Cardiac muscle cell (in vitro differentiated cells and primary cell): ENCODE measurements around the gene KRTAP9-7. TPM values are rescaled to one million over a fixed set of nuclear protein-coding genes. Genes with fewer than 3 reads are reported as not detected.

ENCODE experiments used
- DNase-seq, 2 donors: peaks; one replicate each; pipeline versions ENCODE4 v3.0.0 to v3.0.0-alpha.2; 2010 to 2017; ENCODE audit warnings: low read depth in 1 of 2, low spot score in 1 of 2
- H3K27ac ChIP-seq: fragments of 200-600 bp; sonication (generic); 2 replicates; pipeline ENCODE4 v1.5.1; 2016
- H3K27me3 ChIP-seq: fragments of 200-600 bp; sonication (generic); 2 replicates; pipeline ENCODE4 v1.6.0; 2016; ENCODE audit warnings: control low read depth
- H3K36me3 ChIP-seq: fragments of 200-600 bp; sonication (generic); 2 replicates; pipeline ENCODE4 v1.5.1; 2016; ENCODE audit warnings: control low read depth
- H3K4me1 ChIP-seq: fragments of 200-600 bp; sonication (generic); 2 replicates; pipeline ENCODE4 v1.8.1; 2017; ENCODE audit warnings: low read depth, mild to moderate bottlenecking, mixed run types
- H3K4me3 ChIP-seq: fragments of 200-600 bp; sonication (generic); 2 replicates; pipeline ENCODE4 v1.5.1; 2016; ENCODE audit warnings: mild to moderate bottlenecking
- H3K9me3 ChIP-seq: fragments of 200-600 bp; sonication (generic); 2 replicates; pipeline ENCODE4 v1.5.1; 2017; ENCODE audit warnings: low read depth, mild to moderate bottlenecking, control low read depth
- polyA plus RNA-seq: library from polyadenylated mRNA; unstranded; fragments of >200 nt; fragmentation: Nextera tagmentation; extraction: Ambion mirVana; gene quantifications from 2 replicates; pipeline ENCODE4 v1.2.1, GENCODE V29; 2016
- total RNA-seq: library from RNA; depleted of rRNA; stranded (reverse); fragments of >200 nt; gene quantifications from 2 replicates; pipeline ENCODE4 v1.2.3, GENCODE V29; 2016
- TF ChIP-seq, protein P1 (sequence below): IDR thresholded peaks from 2 replicates; pipeline ENCODE4 v1.5.1; 2012; ENCODE audit warnings: low read depth, mild to moderate bottlenecking, low read length

Gene KRTAP9-7
- total and polyA plus RNA-seq, 2 experiments from 2014 or later, result not detected

DNA sequence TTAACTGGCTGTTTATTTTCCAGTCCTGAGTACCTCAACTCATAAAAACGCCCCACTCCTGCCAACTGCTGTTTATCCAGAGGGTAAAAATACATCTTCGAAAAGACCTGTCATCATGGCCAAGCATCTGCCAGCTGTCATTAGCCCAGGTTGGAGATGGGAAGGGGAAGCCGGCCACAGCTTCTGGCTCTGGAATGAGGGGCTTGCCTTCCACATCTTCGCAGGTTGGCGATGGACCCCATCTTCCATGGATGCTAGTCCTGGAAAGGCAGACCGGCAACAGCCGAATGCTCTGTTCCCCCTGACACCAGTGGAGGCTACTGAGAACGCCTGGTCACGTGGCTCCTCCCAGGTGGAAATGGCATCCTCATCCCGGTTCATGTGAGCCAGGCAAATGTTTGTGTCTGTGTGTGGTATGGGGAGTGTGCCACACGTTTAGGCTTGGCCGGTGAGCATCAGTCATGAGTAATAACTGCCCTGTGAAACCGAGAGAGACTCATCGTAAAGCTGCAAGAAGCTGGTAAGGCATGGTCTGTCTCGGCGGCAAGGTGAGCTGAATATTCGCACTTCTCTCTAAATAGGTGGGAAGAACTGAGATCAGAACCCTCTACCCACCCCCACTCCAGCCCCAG lies 40.4 kb downstream of the KRTAP9-7 start:
- Histone ChIP-seq H3K27ac (no peak overlapping the region), H3K36me3 (no peaks in the 10 kb centered on the region), H3K4me1 (no peaks in the 10 kb centered on the region), H3K27me3 (peaks cover 19% of the 10 kb centered on the region), H3K9me3 (no peaks in the 10 kb centered on the region), H3K4me3 (no peak overlapping the region)
- no peak for DNase-seq
- TF ChIP-seq, protein P1, sequence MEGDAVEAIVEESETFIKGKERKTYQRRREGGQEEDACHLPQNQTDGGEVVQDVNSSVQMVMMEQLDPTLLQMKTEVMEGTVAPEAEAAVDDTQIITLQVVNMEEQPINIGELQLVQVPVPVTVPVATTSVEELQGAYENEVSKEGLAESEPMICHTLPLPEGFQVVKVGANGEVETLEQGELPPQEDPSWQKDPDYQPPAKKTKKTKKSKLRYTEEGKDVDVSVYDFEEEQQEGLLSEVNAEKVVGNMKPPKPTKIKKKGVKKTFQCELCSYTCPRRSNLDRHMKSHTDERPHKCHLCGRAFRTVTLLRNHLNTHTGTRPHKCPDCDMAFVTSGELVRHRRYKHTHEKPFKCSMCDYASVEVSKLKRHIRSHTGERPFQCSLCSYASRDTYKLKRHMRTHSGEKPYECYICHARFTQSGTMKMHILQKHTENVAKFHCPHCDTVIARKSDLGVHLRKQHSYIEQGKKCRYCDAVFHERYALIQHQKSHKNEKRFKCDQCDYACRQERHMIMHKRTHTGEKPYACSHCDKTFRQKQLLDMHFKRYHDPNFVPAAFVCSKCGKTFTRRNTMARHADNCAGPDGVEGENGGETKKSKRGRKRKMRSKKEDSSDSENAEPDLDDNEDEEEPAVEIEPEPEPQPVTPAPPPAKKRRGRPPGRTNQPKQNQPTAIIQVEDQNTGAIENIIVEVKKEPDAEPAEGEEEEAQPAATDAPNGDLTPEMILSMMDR, result no peak

DNA sequence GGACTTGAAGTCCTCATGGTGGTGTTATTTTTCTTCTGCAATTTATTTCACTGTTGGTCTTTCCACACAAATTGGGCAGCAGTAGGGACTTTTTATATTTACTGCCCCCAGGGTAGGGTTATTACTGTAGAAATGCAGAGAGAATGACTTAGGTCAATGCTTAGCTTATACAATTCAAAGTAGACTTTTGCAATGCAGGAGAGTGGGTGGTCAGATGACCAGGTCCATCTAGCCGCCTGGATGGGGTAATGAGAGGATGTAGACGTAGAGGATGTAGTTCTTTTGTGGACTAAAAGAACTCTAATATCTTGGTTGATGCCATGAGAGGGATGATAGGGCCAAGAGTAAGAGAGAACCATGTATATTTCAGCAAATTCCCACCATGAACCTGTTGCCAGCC lies 42.7 kb downstream of the KRTAP9-7 start:
- DNase-seq, result no peak
- Histone ChIP-seq H3K36me3 (no peaks in the 10 kb centered on the region), H3K4me1 (no peaks in the 10 kb centered on the region), H3K9me3 (no peaks in the 10 kb centered on the region), H3K4me3 (no peak overlapping the region), H3K27me3 (peaks cover 13% of the 10 kb centered on the region), H3K27ac (no peak overlapping the region)
- TF ChIP-seq, protein P1, result no peak

DNA sequence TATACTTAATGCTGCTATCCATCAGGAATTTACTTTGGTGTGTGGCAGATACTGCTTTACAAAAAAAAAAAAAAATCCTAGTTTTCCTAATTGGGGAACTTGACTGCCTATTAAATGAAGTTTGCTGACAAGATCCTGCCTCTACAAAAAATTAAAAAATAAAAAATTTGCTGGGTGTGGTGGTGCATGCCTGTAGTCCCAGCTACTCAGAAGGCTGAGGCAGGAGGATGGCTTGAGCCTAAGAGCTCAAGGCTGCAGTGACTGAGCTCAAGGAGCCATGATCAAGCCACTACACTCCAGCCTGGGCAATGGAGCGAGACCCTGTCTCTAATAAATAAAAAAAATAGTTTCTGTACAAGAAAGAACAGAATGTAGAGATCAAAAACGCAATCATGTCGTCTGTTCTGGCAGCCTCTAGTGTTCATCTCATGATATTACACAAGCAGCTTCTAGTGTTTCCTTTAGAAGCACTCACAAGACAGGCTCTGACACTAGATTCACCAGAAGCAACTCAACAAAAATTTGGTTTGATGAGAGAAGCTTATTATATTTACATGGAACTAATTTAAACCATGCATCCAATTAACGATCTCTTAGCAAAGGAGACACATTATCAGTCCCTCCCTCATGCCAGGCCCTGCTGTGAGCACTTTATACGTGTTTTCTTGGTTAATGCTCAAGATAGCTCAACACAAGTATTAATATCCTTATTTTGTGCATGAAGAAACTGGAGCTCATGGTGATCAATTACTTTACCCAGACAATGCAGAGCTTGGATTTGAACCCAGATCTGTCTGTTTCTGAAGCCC lies 46.8 kb downstream of the KRTAP9-7 start:
- no peak overlapping the region for H3K4me3 ChIP-seq
- no peaks in the 10 kb centered on the region for H3K27me3 ChIP-seq
- H3K27ac ChIP-seq, result no peak overlapping the region
- TF ChIP-seq, protein P1, result peak; percentile 84
- peak; percentile 42 to 67 for DNase-seq
- H3K4me1 ChIP-seq, result no peaks in the 10 kb centered on the region
- H3K36me3 ChIP-seq, result no peaks in the 10 kb centered on the region
- no peaks in the 10 kb centered on the region for H3K9me3 ChIP-seq

DNA sequence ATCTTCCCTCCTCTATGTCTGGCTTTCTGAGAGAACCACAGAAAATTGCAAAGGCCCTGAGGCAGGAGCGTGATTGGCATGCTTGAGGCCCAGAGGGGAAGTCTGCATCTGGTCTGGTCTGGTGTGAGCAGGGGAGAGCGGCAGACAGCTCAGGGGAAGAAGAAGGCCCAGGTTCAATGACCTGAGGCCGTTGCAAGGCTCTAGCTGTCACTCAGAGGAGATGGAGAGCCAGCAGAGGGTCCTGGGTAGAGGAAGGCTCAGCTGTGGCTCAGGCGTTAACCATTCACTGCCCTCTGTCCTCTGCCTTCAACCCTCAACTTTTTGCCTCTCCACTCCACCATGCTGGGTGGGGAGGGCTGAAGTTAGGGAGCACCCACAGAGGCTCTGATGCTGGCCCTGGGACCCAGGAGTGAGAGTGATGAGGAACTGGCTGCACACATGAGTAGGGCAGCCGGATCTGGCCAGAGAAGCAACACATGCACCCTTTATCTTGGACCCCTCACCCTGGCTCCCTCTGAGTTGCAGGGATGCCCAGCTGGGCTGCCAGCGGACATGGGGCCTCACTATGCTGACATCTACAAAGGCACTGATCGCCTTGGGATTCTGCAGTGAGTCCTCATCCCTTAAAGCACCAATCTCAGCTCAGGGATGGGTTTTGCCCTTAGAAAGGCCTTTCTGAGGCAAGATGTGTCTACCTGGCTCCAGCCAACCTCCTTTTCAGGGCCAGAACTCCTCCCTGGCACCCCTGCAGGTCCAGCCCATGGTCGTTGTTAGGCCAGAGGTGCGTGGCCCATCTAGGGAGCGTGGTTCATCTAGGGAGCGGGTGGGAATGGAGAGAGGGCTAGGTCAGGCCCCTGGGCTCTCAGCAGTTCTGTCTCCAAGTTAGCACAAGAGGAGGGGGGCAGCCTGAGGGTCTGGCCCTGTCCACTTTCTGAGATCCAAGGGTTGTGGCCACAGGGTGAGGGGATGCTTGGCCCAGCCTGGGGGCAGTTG lies 47.7 kb downstream of the KRTAP9-7 start:
- Histone ChIP-seq H3K36me3 (no peaks in the 10 kb centered on the region), H3K9me3 (no peaks in the 10 kb centered on the region), H3K27ac (no peak overlapping the region), H3K4me1 (no peaks in the 10 kb centered on the region), H3K27me3 (no peaks in the 10 kb centered on the region), H3K4me3 (no peak overlapping the region)
- TF ChIP-seq, protein P1, result no peak
- no peak for DNase-seq

DNA sequence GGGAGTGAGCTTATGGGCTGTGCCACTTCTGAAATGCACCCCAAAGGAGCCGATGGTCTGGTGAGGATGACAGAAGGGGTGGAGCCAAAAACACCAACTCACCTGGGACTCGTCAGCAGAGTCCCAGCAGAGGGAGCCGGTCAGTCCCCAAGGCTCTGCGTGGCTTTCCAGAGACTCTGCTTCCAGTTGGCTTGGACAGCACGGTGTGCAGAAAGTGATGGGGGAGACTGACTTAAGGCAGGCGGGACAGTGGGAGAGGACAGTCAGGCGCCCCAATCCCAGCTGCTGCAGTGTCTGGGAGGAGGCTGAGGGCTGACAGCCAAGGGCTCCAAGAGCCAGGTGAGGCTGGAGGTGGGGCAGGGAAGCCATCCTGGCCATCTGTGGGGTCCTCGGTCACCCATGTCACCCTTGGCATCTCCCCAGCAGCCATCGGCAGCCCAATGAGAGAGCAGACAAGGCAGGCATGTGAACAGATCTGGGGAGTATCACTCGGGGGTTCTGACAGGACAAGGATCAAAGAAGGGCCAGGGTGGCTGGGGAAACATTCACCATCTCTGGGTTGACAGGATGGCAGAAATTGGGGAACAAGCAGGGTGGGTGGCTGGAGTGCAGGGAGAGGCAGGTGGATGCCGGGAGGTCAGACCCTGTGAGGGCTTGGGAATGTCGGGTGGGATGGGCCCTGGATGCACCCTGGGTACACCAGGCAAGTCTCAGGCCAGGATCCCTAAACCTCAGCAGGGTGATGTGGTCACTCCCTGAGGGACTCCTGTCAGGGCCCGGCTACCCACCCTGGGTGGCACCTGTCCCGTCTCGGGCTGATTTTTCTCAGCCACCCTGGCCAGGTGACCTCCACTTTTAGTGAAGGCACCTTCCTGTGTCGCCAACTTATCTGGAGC lies 48.9 kb downstream of the KRTAP9-7 start:
- H3K27ac ChIP-seq, result no peak overlapping the region
- no peaks in the 10 kb centered on the region for H3K27me3 ChIP-seq
- H3K9me3 ChIP-seq, result no peaks in the 10 kb centered on the region
- H3K4me3 ChIP-seq, result no peak overlapping the region
- H3K4me1 ChIP-seq, result no peaks in the 10 kb centered on the region
- TF ChIP-seq, protein P1, result no peak
- peak in 1 of 2 donors; percentile 39 for DNase-seq
- H3K36me3 ChIP-seq, result no peaks in the 10 kb centered on the region
